UCSD-AML1 (cell line): Measurements from ENCODE around the gene SP1.
"Not testable (repeated sequence)": the region's sequence is repeated elsewhere in the genome, so short reads cannot be mapped to it uniquely, and the experiment has no call there.

ENCODE experiments used
- DNase-seq: peaks from one replicate; lab custom pipeline; 2025; ENCODE audit not compliant: unreplicated experiment; lab: John Stamatoyannopoulos, UW

SP1 gene

DNA sequence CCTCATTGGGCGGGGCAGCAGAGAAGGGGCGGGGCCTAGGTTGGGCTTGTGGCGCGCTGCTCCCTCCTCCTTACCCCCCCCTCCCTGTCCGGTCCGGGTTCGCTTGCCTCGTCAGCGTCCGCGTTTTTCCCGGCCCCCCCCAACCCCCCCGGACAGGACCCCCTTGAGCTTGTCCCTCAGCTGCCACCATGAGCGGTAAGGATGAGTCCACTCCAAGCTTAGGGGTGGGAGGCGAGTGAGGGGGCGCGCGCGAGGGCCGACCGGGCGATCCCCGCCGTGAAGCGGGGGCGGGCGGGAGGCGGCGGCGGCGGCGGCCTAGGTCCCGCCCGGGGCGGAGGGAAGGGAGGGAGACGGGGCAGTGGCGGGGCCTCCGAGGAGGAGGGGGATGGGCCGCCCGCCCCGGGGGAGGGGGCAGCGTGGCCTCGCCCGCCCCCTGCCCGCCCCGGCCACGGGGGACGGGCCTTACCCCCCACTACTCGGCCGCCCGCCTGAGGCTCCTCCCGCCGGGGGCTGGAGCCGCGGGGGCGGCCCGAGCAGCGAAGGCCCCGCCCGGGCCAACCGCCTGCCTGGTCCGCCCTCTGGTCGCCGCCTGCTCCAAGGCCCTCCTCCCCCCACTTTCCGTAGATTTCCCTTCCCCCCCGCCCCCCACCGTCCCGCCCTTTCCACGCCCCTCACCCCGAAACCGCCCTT lies at the start of gene SP1:
TSS of gene SP1 (plus strand) at position 73 of the 690 bp plus-strand sequence. CDS start at position 189, 116 bp downstream.
- DNase-seq, result peak; percentile 95

DNA sequence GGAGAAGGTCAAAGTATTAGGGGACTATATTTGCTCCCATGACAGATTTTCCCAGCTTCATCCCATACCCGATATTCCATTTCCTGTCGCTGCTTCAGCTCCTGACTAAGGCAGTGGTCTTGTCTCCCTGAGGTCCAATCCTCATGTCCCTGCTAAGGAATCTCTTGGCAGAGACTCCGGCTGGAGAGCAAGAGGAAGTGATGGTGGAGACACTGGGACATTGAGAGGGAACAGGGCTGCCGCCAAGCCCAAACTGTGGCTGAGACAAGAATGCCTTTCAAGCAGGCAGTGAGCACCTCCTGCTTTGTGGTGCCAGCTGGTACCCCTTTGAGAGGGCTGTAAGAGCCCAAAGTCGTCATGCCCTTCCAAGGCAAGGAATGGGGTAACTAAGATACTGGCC lies 49.3 kb upstream of the SP1 start:
- no peak for DNase-seq

DNA sequence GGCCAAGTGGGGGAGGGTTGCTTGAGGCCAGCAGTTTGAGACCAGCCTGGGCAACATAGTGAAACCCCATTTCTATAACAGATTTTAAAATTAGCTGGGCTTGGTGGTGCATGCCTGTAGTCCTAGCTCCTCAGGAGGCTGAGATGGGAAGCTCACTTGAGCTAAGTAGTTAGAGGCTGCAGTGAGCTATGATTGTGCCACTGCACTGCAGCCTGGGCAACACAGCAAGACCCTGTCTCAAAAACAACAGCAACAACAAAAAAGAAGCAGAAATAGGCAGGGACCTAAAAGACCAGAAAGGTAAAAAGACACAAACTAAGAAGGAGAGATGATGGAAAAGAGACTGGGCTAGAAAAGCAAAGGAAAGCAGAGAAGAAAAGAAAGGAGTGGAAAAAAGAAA lies 47.6 kb upstream of the SP1 start:
- DNase-seq, result not testable (repeated sequence)

DNA sequence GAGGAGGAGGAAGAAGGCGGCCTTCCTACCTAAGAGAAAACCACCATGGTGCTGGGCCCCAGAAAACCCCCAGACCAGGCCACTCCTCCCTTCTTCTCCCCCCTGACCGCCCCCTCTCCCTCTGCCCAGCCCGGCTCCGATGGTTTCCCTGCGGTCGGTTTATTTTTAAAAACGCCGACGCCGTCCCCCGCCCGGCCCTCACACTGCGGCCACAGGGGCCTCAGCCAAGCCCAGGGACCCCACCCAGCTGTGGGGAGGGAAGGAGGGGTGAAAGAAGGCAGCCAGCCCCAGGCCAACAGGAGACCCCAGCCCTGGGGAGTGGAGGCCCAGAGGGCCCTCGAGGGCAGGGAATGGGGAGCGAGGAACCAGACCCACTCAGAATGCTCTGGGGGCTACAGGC lies 47.2 kb upstream of the SP1 start:
- no peak for DNase-seq

DNA sequence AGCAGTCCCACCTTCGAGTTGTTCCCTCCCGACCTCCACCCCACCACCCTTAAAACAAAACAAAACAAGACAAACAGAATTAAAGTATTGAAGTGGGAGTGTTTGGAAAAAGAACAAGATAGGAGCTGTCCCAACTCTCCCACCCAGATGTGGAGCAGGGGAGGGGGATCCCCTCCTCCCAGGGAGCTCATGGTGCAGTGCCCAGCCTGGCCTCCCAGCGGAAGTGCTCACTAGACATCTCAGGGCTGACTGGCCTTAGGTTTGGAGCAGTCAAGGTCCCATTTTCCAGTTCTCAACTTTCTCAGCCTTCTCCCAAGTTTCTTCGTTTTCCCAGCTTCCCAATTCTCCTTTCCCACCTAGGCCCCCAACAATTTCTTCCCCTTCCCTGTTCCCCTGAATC lies 46.7 kb upstream of the SP1 start:
- DNase-seq, result no peak

DNA sequence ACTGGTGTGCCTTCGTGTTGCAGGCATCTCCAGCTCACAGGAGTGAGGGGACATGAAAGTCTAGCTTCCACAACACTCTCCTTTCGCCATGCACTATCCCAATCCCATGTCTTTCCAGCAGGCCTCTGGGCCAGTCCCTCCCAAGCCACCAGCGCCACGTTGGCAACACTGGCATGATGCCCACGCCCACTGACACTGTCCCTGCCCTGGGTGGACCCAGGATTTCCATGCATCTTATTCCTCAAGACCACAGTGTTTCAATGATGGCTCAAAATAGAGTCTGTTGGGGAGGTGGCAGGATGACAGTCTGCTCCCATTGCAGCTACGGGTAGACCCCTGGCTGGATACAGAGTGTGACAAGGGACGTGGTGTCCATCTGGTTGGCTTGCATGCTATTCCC lies 46.1 kb upstream of the SP1 start:
- no peak for DNase-seq

DNA sequence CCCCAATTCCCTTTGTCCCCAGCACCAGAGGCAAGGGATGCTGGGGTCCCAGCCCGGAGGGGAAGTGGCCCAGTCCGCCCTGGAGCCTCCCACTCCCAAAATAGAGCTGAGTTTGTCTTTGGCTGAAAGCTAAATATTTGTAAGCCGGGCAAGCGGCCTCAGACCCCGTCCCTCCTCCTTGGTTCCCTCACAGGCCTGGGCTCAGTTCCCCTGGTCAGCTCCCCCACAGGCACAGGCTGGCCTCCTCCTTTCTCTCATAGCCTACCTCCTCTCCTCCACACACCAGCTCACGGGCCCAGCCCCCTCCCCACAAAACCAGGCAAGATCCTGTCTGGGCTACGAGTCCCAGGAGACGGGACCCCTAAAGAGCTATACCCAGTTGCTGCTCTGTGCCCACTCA lies 45.2 kb upstream of the SP1 start:
- DNase-seq, result no peak

DNA sequence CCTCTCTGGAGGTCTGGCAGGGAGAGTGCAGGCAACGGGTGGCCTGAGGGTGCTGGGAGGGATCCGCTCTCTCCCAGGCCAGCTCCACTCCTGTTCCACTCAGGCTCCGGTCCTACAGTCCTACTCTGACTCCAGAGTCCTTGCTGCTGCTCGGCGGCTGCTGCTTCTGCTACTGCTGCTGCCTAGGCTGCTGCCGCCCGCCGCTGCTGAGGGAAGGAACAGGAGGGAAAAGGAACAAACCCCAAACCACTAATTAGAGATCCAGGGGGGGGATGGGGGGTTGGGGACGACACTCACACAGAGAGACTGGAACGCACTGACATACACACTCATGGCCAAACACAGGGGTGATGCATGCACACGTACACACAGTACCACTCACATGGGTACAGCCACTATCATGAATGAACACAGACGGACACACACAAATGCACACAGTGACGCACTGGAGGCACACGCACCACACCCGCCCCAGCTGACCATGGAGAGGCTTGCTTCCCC lies 43.7 kb upstream of the SP1 start, which contains the start of gene SP7:
TSS of gene SP7 (minus strand) at position 174 of the 501 bp plus-strand sequence. CDS start 708 bp downstream, outside the sequence.
- DNase-seq, result peak; percentile 67

DNA sequence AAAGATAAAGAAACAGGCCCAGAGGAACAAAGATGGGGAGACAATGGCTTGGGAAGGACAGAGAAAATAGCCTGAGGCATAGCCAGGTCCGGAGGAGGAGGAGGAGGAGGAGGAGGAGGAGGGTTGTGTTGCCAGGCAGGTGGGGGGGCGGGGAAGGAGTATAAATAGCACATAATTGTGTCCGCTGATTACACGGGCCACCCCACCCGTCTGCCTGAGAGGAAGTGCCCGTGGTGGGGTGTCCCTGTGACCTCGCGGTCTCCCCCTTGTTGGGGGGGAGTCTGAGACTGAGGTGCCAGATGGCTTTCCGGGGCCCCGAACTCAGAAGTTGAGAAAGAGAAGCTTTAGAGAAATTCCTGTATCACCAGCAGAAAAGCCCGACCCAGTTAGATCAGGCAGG lies 42.0 kb upstream of the SP1 start:
- DNase-seq, result no peak

DNA sequence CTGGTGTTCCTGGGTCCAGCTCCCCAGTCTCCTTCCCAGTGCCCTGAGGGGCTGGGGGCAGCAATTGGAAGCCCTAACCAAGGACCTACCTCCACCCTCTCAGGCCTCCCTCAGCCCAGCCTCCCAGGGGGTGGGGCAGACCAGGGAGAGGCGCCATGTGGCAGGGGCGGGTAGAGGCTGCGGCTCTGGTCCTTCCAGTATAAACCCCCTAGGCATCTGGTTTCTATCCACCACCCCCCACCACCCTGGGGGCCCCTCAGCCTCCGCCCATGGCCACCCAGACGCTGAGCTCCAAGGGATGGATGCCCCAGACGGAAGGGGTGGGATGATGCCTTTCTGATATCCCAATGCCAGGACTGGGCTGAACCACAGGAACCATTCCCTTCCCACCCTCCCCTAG lies 41.1 kb upstream of the SP1 start:
- no peak for DNase-seq

DNA sequence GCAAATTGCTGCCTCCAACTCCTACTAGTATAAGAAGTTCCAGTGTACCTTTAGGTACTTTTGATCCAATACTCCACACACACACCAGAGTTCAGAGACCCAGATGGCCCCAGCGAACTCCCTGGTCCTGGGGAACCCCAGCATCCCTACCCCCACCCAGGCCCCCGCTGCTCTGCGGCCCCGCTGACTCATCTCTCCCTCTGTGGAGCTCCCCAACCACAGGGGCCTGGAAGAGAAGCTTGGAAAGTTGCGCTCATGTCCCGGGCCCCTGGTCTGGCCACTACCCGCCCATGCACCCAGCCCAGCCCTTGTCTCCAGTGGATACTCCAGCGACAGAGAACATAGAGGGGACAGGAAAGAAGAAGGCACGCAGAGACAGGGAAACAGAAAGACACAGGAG lies 39.6 kb upstream of the SP1 start:
- no peak for DNase-seq

DNA sequence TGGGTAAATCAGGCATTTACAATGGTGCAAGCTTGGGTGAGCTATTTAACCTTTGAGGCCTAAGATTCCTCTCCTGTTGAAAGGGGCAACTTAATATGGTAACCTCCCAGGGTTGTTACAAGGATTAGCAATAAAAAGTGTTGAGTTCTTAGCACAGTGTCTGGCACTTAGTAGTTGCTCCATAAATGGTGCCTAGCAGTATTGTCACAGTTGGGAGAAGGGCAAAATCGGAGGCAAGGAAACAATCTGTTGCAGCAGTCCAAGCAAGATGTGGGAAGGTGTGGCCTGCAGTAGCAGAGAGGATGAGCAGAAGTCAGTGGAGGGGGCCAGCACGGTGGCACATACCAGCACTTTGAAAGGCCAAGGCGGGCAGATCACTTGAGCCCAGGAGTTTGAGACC lies 36.5 kb upstream of the SP1 start:
- no peak for DNase-seq

DNA sequence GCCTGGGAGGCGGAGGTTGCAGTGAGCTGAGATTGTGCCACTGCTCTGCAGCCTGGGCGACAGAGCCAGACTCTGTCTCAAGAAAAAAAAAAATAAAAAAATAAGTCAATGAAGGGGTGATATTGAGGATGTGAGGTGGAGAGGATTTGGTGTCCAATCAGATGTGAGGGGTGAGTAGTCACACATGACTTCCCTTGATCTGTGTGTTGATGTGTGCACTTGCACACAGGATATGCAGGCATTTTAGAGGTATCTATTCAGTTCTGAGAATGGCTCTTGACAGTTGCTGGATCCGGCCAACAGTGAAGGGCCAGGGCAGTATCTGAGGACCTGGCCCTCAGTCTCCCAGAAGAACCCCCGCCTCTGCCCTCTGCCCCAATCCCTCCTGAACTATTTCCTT lies 36.0 kb upstream of the SP1 start:
- DNase-seq, result no peak

DNA sequence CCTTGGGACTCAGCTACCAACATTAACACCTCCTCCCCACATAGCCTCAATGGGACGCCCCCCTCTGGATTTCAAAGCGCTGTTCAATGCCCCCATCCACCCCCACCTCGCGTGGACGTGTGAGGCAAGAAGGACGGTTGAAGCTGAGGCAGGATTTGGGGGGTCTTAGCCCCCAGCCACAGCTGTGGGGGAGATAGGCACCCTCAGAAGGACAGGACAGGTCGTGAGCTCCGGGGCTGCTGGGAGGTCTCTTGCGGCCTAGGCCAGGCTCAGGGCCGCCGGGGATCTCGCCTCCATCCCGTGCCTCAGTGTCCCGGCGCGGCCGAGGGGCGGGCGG lies 35.5 kb upstream of the SP1 start:
- no peak for DNase-seq

DNA sequence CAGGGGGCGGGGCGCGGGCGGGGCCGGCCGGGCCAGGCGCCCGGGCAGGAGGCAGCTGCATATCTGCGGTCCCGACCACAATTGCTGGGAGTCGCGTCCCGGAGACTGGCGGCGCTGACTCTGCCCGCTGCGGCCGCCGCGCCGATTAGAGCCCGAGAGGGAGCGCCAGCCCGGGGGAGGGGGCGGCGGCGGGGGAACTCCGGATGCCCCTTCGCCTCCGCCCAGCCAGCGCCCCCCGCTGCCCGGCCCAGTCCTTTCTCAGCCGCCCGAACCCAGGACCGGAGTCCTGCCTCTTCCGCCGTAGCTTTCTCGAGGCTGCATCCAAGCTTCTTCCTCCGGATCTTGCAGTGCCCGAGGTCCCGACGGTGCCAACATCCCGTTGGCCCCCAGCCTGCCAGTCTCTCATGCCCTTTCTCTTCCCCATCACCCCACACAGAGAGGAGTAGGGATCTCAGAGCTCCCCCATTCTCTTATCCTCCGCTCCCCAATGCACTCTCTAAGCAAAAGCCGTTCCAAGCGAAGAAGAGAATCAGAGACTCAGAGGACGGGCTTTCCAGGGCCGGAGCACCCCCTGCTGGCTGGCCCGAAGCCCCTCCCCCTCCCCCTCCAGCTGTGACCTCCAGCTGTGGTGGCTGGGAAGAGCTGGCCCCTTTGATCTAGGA lies 35.0 kb upstream of the SP1 start:
- peak; percentile 84 for DNase-seq

DNA sequence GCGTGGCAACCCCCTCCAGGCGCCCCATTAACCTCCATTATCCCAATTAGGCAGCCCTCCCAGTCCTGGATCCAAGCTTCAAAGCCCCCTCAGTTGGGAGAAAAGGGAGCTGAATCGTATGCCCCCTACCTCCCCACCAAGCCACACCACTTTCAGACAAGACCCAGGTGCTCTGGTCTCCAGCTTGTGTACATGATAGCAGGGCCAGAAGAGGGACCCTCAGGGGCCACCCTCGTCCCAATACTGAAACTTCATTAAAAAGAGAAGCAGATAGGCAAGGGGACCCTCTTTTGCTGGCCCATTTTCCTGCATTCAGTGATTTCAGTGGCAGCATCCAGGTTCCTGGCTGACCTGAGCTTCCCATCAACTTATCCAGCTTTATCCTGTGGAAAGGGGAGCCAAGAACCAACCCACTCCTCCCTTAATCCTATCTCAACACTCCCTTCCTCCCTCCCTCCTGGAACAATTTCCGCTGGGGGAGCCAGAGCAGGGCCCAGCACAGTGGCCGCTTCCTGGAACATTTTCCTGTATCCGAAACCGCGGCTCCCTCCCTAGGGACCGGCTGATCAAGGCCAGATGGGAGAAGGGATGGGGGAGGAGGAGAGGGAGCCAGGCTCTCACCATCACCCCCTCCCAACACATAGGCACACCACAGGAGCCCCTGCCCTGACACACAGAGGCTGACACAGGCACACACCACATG lies 34.3 kb upstream of the SP1 start:
- DNase-seq, result peak; percentile 59

DNA sequence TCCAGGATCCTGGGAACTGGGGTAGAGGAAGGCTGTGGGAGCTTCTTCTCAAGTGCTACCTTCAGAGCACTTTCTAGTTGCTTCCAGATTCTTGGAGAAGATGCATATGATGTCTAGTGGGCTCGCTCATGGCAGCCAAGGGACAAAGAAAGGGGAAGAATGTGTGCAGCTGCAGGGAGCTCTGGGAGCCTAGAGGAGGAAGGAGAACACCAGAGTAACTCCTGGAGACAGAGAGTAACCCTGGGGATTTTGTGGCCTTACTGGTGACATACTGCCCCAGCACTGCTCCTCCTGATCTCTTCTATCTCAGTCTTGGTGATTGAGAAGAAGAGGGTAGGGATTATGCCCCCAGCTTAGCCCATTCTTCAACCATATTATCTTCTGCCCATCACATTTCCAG lies 33.5 kb upstream of the SP1 start:
- no peak for DNase-seq

DNA sequence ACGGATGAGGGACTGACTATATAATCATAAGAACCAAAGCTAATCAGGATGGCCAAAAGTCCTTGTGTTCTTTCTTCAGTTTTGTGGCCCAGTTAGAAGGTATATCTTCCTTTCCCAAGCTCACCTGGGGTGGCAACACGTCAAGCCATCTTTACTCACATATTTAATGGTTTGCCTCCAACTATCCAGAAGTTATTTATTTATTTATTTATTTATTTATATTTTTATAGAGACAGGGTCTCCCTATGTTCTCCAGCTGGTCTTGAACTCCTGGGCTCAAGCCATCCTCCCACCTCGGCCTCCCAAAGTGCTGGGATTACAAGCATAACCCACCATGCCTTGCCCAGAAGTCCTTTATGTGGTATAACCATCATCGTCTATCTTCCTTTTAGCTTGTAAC lies 32.1 kb upstream of the SP1 start:
- DNase-seq, result no peak

DNA sequence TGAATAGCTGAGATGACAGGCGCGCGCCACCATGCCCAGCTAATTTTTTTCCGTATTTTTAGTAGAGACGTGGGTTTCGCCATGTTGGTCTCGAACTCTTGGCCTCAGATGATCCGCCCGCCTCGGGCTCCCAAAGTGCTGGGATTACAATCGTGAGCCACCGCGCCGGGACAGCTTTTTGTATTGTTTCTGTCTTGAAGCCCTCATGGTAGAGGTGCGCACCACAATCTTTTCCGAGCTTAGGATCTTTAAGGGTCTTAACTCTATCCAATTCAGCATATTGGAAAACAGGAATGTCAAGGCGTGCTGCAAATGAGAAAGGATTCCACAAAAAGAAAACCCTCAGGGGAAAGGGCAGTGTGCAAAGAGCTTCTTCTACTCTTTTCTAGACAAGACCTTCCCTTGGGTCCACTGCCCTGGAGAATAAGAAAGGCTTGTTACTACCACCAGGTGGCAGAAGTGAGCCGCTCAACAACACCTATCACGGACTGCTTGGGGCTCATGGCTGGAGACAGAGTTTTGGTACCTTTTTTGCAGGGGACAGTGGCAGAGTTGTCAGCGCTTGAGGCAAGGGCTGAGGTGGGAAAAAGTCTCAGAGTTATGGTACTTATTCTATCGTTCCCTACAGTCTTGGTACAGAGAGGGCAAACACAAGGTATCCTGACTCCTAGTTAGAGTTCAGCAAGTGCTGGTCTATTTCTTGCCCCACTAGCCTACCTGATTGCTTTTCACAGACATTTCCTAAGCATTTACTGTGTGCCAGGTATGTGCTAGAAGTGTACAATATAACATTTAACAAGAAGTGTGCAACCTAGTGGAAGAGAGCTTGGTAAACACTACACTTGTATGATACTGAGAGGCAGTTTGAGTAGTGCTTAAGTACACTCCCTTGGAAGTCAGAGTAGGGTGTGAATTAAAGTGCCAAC lies 27.4 kb upstream of the SP1 start:
- peak; percentile 79 for DNase-seq

DNA sequence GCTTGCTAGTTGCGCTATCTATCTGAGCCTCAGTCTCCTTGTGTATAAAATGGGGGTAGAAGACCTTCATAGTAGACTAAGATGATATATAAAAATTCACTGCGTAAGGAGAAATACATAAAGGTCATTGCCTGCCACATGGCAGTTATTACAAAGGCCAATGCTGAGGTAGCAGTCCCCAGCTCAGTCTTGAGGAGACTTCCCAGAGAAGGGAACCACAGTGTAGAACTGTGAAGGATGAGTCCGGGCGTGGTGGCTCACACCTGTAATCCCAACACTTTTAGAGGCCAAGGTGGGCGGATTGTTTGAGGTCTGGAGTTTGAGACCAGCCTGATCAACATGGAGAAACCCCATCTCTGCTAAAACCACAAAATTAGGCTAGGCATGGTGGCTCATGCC lies 26.7 kb upstream of the SP1 start:
- DNase-seq, result no peak

DNA sequence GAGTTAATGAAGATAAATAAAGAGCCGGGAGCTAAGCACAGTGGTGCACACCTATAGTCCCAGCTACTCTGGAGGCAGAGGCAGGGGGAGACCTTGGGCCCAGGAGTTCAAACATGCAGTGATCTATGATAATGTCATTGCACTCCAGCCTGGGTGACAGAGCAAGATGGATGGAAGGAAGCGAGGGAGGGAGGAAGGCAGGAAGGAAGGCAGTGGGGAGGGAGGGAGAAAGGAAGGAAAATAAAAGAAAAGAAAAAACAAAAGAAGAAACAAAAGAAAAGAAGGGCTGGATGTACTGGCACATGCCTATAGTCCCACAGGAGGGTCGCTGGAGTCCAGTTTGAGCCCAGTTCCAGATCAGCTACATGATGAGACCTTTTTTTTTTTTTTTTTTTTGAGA lies 24.9 kb upstream of the SP1 start:
- DNase-seq, result no peak
